Measurements from ENCODE around the gene FIG4. TPM values are rescaled to one million over a fixed set of nuclear protein-coding genes. Genes with fewer than 3 reads are reported as not detected.

The FIG4 gene
- total RNA-seq, 1 experiment from 2014 or later, result 23.1 TPM

GRCh38 chr6:109690373-109690736, 741 bp upstream of the FIG4 start:
- peaks cover 18 to 23% of the 10 kb centered on the region in 2 experiments for H3K4me1 Mint-ChIP-seq
- no peak overlapping the region for H3K56ac ChIP-seq (ENCODE audit: insufficient read length, low read depth, low read length)
- no peaks in the 10 kb centered on the region for H3K27me3 ChIP-seq (ENCODE audit: insufficient read depth, low read length)
- H2BK15ac ChIP-seq (ENCODE audit: low read depth, low read length), result no peak overlapping the region
- no peak overlapping the region for H4K91ac ChIP-seq (ENCODE audit: insufficient read length, low read depth, low read length)
- H3K9me3 Mint-ChIP-seq, result no peaks in the 10 kb centered on the region
- no peaks in the 10 kb centered on the region for H3K79me1 ChIP-seq (ENCODE audit: insufficient read depth, low read depth, low read length, poor library complexity, severe bottlenecking)
- peak; percentile 92 for DNase-seq
- H3K4ac ChIP-seq (ENCODE audit: low read depth, low read length), result no peak overlapping the region
- H3T11ph ChIP-seq (ENCODE audit: low read length), result no peak overlapping the region
- H3K4me2 ChIP-seq (ENCODE audit: insufficient read depth, insufficient read length, low read length), result peak overlapping the region; percentile 94
- H4K5ac ChIP-seq (ENCODE audit: insufficient read length, low read depth, low read length), result no peak overlapping the region
- H3K79me2 ChIP-seq (ENCODE audit: insufficient read depth, low read length), result peaks cover 2% of the 10 kb centered on the region; the same call in 1 of the 2 replicates
- H2BK12ac ChIP-seq (ENCODE audit: insufficient read length, low read depth, low read length), result no peak overlapping the region
- H3K23me2 ChIP-seq (ENCODE audit: insufficient read length, low read depth, low read length, poor library complexity, severe bottlenecking), result peaks cover 11% of the 10 kb centered on the region
- H3K14ac ChIP-seq (ENCODE audit: insufficient read depth, low read length), result peak overlapping the region; percentile 39; the same call in 1 of the 2 replicates
- H3K9me3 ChIP-seq (ENCODE audit: control insufficient read depth, low read depth, low read length), result no peaks in the 10 kb centered on the region
- peak overlapping the region; percentile 54 for H3K18ac ChIP-seq (ENCODE audit: insufficient read length, low read depth, low read length)
- TF ChIP-seq, protein P1, sequence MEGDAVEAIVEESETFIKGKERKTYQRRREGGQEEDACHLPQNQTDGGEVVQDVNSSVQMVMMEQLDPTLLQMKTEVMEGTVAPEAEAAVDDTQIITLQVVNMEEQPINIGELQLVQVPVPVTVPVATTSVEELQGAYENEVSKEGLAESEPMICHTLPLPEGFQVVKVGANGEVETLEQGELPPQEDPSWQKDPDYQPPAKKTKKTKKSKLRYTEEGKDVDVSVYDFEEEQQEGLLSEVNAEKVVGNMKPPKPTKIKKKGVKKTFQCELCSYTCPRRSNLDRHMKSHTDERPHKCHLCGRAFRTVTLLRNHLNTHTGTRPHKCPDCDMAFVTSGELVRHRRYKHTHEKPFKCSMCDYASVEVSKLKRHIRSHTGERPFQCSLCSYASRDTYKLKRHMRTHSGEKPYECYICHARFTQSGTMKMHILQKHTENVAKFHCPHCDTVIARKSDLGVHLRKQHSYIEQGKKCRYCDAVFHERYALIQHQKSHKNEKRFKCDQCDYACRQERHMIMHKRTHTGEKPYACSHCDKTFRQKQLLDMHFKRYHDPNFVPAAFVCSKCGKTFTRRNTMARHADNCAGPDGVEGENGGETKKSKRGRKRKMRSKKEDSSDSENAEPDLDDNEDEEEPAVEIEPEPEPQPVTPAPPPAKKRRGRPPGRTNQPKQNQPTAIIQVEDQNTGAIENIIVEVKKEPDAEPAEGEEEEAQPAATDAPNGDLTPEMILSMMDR (conservative IDR thresholded peaks at IDR 0.05), result no peak
- peak overlapping the region; percentile 84 for H2AFZ ChIP-seq (ENCODE audit: low read length)
- H3K4me3 Mint-ChIP-seq, result peak overlapping the region; percentile 82 to 91
- H4K20me1 ChIP-seq (ENCODE audit: control insufficient read depth, insufficient read depth, insufficient read length), result no peaks in the 10 kb centered on the region
- H2BK5ac ChIP-seq (ENCODE audit: insufficient read length, low read length), result no peak overlapping the region
- H2AK5ac ChIP-seq (ENCODE audit: insufficient read length, low read length), result no peak overlapping the region
- peaks cover 6% of the 10 kb centered on the region for H3K27me3 Mint-ChIP-seq (ENCODE audit: low read depth)
- H2BK120ac ChIP-seq (ENCODE audit: low read depth, low read length, poor library complexity, severe bottlenecking), result no peak overlapping the region
- H3K27ac Mint-ChIP-seq, result peak overlapping the region; percentile 97 to 99 (median 97)
- no peak overlapping the region for H2BK20ac ChIP-seq (ENCODE audit: low read depth, low read length, poor library complexity, severe bottlenecking)
- 0 out of 2 replicates have a peak, but pooled peaks cover 2% of the 10 kb centered on the region for H3K4me1 ChIP-seq (ENCODE audit: insufficient read depth, low read length)
- peaks cover 0 to 1% (median under 1%) of the 10 kb centered on the region in 3 experiments; a peak in 2 of 7 replicates for H3K36me3 Mint-ChIP-seq (ENCODE audit: insufficient read depth in 1 of 3, low read depth in 3 of 3)
- H3K27ac ChIP-seq (ENCODE audit: insufficient read length, low read depth, low read length), result peak overlapping the region; percentile 61
- H3K9ac ChIP-seq (ENCODE audit: extremely low read depth, insufficient read length, low read length), result peak overlapping the region; percentile 65
- no CpG with 5 or more reads among the region's 24 CpGs for WGBS (ENCODE audit: extremely low coverage, insufficient read length, low lambda C conversion rate)
- H4K8ac ChIP-seq (replicated peaks; ENCODE audit: insufficient read length, low read depth, low read length), result no peak overlapping the region
- no peak overlapping the region for H3K23ac ChIP-seq (ENCODE audit: insufficient read length, low read depth, low read length)
